Measurements from ENCODE around the gene KLHL40. TPM values are rescaled to one million over a fixed set of nuclear protein-coding genes. Genes with fewer than 3 reads are reported as not detected.

KLHL40 gene
- total and polyA plus RNA-seq, 9 of the 15 experiments (the other 6 are each of a cell fraction or from before 2014, with no cell fraction given): not detected

- Histone ChIP-seq H3K79me2 (ENCODE audit: control insufficient read depth, insufficient read depth, low read length) (no peaks in the 10 kb centered on the region), H4K20me1 (replicated peaks; ENCODE audit: control insufficient read depth, insufficient read depth, low read length) (peaks cover 19% of the 10 kb centered on the region; the same call in 1 of the 2 replicates), H3K27ac (ENCODE audit: extremely low read depth, low read depth, low read length) (no peak overlapping the region), H3K4me2 (ENCODE audit: insufficient read depth, low read length) (no peak overlapping the region), H3K4me3 (no peak overlapping the region), H3K9me3 (replicated peaks; ENCODE audit: control insufficient read depth, insufficient read depth, low read depth, low read length) (no peaks in the 10 kb centered on the region), H2AFZ (ENCODE audit: low read depth, low read length) (no peak overlapping the region), H3K4me1 (replicated peaks in 1 of 2; ENCODE audit: control insufficient read depth in 2 of 2, insufficient read depth in 2 of 2, low read length in 2 of 2) (peaks cover 0 to 10% of the 10 kb centered on the region in 2 experiments; a peak in 2 of 5 replicates), H3K9ac (ENCODE audit: insufficient read depth in 1 of 2, low read depth in 2 of 2, low read length in 2 of 2) (no peak overlapping the region), H3K36me3 (ENCODE audit: control insufficient read depth, insufficient read depth, low read length) (no peaks in the 10 kb centered on the region), H3K9me1 (ENCODE audit: control insufficient read depth, insufficient read depth, low read length) (no peaks in the 10 kb centered on the region), H3K27me3 (ENCODE audit: control insufficient read depth in 2 of 2, insufficient read depth in 2 of 2, low read length in 2 of 2) (peaks cover 21 to 66% of the 10 kb centered on the region in 2 experiments)
- TF ChIP-seq FOXA1 (IDR thresholded peaks at IDR 0.05; ENCODE audit: borderline replicate concordance) (no peak), ESRRB (CRISPR knock-in tag; IDR thresholded peaks at IDR 0.05; ENCODE audit: borderline replicate concordance) (no peak), FUS (optimal IDR thresholded peaks at IDR 0.05; ENCODE audit: low read depth, low read length) (no peak), RNF219 (CRISPR knock-in tag; IDR thresholded peaks at IDR 0.05) (no peak), SPI1 (IDR thresholded peaks at IDR 0.05; ENCODE audit: borderline replicate concordance, low read depth, low read length) (peak; percentile 25; the same call in 1 of the 2 replicates), EP300 (IDR thresholded peaks at IDR 0.05; ENCODE audit: low read length) (no peak)
- no peak for FAIRE-seq
- BruUV-seq (replicated peaks): no TSS peak
- DNase-seq (ENCODE audit: extremely low read depth in 1 of 4, low spot score in 3 of 4): no peak
- under 1% methylated on average over 12 of the region's 13 CpGs for WGBS (ENCODE audit: insufficient coverage, low coverage, missing lambda C conversion rate)
- in situ Hi-C loops (cut with MboI) (no loop called here), intact Hi-C loops (cut with micrococcal nuclease) (no loop called here)
- ChIA-PET POLR2A (interaction anchor here (0.6 kb wide), 2 partner anchors 53 to 1650 kb away, joined by 4 to 5 read pairs; no protein-coding TSS in a partner anchor), CTCF (ENCODE audit: low intra/inter-chr PET ratio) (no interaction called here)
- ATAC-seq: no peak
These were observed 6.7 kb downstream of the KLHL40 start for GRCh38 chr3:42691816-42692666.
